GM19023 (cell line): ENCODE data around the gene ERH.

Experiments
- ATAC-seq: cut with Tn5 transposase; IDR thresholded peaks from one replicate; pipeline ENCODE4 v1.9.1; 2021; ENCODE audit warnings: mild to moderate bottlenecking, moderate library complexity; ENCODE audit not compliant: unreplicated experiment

The ERH gene

DNA sequence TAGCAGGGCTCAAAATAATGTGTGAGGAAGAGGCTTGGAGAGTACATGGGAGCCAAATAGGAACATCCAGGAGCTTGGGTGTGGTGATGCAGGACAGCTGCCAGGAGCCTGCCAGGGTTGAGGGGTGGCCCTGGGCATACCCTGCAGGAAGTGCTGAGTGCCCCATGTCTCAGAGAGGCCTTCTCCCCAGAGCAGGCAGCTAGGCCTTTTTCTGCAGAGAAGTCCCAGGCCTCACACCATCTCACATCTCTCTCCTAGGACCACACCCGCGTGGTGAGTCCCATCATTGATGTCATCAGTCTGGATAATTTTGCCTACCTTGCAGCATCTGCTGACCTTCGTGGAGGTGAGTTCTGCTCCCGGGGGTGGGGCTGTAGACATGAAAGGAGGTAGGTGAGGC is 66.9 kb downstream of the ERH start:
- no peak for ATAC-seq
